ENCODE measurements around the gene TAGLN2.
"Not testable (repeated sequence)": the region's sequence is repeated elsewhere in the genome, so short reads cannot be mapped to it uniquely, and the experiment has no call there.

Gene TAGLN2

GRCh38 chr1:159913451-159914192 is 11.7 kb downstream of the TAGLN2 start:
- in situ Hi-C loops (cut with MboI; ENCODE audit: low pct_unique_long_range_greater_than_20kb, low sequenced_read_pairs), result no loop called here
- DNase-seq, result no peak

DNA sequence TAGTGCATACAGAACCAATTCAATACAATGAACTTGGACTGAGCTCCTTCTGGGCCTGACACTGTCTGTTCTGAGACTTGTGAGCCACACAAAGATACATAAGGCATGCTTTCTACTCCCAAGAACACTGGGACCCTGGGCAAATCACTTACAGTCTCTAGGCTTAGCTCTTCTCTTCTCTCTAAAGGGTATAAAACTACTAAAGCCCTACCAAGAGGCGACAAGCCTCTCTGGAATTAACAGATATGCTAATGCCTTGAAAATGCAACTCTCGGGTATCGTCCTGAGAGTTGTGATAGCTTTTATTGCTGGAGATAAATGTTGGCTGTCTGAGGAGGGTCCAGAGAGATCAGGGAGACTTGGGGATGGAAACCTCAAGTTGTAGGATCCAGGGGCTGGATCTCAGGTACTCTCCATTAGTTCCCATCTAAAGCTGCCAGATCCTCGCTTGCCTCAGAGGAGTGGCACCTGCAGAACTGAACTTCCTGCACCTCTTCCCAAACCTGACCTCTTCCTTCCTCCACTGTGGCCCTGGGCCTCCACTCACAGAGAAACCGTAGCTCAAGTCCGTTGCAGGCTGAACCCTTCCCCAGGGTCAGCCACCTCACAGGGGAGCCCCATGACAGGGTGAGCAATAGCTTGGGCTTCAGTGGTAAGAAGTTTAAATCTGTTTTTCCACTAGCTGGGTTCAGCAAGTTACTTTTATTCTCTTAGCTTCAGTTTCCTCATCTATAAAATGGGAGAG is 13.8 kb downstream of the TAGLN2 start:
- DNase-seq, result no peak

GRCh38 chr1:159908031-159908940 is 17.0 kb downstream of the TAGLN2 start:
- in situ Hi-C loops (cut with MboI; ENCODE audit: low pct_unique_long_range_greater_than_20kb, low sequenced_read_pairs), result no loop called here
- no peak for DNase-seq

More for the DNA sequence above, 13.8 kb downstream of the TAGLN2 start:
- in situ Hi-C loops (cut with MboI; ENCODE audit: low pct_unique_long_range_greater_than_20kb, low sequenced_read_pairs), result no loop called here

DNA sequence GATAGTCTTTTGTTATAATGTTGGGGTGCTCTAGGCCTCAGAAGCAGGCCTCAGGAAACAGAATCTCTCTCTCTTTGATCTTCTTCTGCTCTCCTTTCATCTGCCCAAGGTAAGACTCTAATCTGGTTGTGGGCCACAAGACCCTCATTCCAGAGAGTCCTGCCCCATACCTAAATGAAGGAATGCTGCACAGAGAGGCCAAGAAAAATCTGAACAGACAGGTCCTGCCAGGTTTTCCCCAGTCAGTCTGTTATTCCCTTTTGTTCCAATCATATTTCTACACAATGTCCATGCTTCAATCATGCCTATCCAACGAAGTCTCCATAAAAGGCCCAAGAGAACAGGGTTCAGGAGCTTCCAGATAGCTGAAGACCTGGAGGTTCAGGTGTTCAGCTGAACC is 18.3 kb downstream of the TAGLN2 start:
- in situ Hi-C loops (cut with MboI; ENCODE audit: low pct_unique_long_range_greater_than_20kb, low sequenced_read_pairs), result no loop called here
- DNase-seq, result no peak

- in situ Hi-C loops (cut with MboI; ENCODE audit: low pct_unique_long_range_greater_than_20kb, low sequenced_read_pairs); DNase-seq: not testable (repeated sequence)
Measured at GRCh38 chr1:159904036-159904435, 21.3 kb downstream of the TAGLN2 start.

GRCh38 chr1:159902541-159902940 is 22.8 kb downstream of the TAGLN2 start:
- in situ Hi-C loops (cut with MboI; ENCODE audit: low pct_unique_long_range_greater_than_20kb, low sequenced_read_pairs), result no loop called here
- no peak for DNase-seq

GRCh38 chr1:159900755-159901360 is 24.4 kb downstream of the TAGLN2 start:
- in situ Hi-C loops (cut with MboI; ENCODE audit: low pct_unique_long_range_greater_than_20kb, low sequenced_read_pairs), result no loop called here
- DNase-seq, result no peak

- in situ Hi-C loops (cut with MboI; ENCODE audit: low pct_unique_long_range_greater_than_20kb, low sequenced_read_pairs), result no loop called here
- no peak for DNase-seq
Measured at GRCh38 chr1:159900086-159900680, 25.1 kb downstream of the TAGLN2 start, which contains the start of gene CFAP45. CFAP45 (minus strand) TSS chr1:159900165; CDS start chr1:159900098, 67 bp downstream.

GRCh38 chr1:159899634-159900033 is 25.7 kb downstream of the TAGLN2 start:
- not testable (repeated sequence) for DNase-seq
- in situ Hi-C loops (cut with MboI; ENCODE audit: low pct_unique_long_range_greater_than_20kb, low sequenced_read_pairs), result loop anchor here (10.0 kb wide), 1 partner anchor 105 kb away; no protein-coding TSS in a partner anchor

DNA sequence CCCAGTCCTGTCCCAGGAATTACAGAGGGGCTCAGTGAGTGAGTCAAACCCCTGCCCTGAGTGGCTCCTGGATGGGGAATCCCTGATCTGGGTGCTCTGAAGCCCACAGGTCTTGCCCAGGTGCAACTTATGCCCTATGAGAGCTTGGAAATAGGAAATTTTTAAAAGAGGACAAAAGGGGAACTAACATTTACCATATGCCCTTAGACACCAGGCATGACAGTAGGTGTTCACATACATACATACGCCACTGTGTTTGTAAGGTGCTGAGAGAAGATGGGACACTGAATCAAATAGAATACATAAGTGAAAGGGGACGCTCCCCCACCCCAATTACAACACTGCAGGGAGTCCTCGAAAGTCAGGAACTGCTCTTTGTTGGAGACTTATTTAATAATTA is 26.8 kb downstream of the TAGLN2 start:
- no peak for DNase-seq
- in situ Hi-C loops (cut with MboI; ENCODE audit: low pct_unique_long_range_greater_than_20kb, low sequenced_read_pairs), result loop anchor here (10.0 kb wide), 1 partner anchor 104 kb away; no protein-coding TSS in a partner anchor

DNA sequence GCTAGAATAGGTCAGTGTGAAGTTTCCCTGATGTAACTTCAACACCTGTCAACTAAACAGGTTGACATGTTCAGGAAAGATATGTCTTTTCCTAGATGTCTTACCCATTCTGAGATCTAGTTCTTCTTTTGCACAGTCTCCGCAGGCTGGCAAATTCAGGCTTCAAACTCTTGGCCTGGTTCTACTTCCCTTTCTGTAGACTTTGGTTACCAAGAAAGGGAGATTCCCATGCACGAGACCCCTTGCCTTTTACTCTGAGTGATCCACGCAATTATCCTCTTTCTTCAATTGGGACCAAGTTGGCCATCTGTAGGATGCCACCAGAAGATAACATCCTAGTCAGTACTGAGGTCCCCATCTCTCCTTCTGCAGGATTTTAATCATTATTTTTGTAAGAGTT is 27.3 kb downstream of the TAGLN2 start:
- in situ Hi-C loops (cut with MboI; ENCODE audit: low pct_unique_long_range_greater_than_20kb, low sequenced_read_pairs), result loop anchor here (10.0 kb wide), 1 partner anchor 103 kb away; no protein-coding TSS in a partner anchor

GRCh38 chr1:159896546-159896930 is 28.8 kb downstream of the TAGLN2 start:
- DNase-seq, result no peak
- in situ Hi-C loops (cut with MboI; ENCODE audit: low pct_unique_long_range_greater_than_20kb, low sequenced_read_pairs), result loop anchor here (10.0 kb wide), 1 partner anchor 102 kb away; no protein-coding TSS in a partner anchor

More for the DNA sequence above, 27.3 kb downstream of the TAGLN2 start:
- no peak for DNase-seq

DNA sequence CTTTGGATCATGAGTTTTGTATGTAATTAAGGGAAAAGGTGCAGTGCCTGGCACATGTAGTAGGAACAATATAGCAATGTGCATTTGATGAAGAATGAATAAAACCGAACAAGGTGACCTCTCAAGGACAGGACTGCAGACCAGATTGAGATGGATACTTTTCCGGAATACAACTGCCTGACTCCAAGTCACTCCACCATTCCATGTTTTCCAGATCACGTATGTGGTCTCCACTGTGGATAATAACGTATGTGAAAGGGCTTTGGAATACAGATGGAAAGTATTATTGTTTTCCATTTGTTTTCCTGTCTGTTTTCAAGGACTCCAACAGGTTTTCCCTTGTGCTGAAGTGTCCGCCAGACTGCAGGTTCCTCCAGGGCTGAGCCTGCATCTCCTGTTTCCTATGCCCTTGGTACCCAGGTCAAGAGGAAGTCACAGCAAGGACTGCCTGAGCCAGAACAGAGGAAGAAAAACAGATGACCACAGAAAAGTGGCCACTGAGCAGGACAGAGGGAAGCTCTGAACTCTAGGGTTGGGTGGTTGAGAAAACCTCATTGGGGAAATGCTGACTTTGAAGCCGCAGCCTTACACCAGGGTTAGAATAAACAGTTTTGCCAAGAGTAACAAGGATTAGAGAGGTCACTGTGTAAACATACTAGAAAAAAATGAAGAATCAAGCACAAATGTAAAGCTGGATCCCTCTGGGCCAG is 29.3 kb downstream of the TAGLN2 start:
- in situ Hi-C loops (cut with MboI; ENCODE audit: low pct_unique_long_range_greater_than_20kb, low sequenced_read_pairs), result loop anchor here (10.0 kb wide), 1 partner anchor 101 kb away; no protein-coding TSS in a partner anchor
- no peak for DNase-seq

DNA sequence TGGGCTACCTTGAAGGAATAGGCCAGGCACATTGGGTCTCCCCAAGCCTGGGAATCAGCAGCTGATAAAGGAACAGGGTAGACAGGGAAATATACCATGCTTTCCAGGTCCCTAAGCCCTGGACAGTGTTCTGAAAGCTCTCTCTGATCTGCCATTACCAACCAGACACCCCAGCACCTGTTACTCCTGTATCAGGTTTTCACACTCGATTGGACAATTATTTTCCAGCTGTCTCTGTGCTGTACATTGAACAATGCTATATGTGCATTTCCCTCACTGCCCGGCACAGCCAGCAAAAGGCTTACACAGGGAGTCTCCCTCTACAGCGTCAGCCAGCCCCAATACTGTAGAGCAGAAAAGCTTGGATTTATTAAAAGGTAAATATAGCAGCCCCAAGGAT is 30.0 kb downstream of the TAGLN2 start:
- no peak for DNase-seq
- in situ Hi-C loops (cut with MboI; ENCODE audit: low pct_unique_long_range_greater_than_20kb, low sequenced_read_pairs), result loop anchor here (10.0 kb wide), 1 partner anchor 100 kb away; no protein-coding TSS in a partner anchor

DNA sequence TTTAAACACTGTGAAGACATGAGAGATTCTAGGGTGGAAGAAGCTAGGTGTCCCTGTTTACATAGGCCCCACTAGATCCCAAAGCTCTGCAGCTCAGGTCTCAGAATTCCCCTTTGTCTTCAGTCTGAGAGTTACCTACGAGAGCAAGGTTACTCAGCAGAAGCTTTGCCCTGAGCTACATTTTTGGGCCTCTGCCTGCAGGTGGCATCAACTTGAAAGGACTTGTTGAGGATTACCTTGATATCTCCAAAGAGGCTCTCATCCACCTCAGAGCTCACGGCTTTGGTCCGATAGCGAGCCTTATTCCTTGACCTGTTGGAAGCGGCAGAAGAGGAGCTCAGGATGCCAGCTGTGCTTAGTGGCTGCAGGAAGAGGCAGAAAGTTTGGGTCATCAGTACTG is 32.4 kb downstream of the TAGLN2 start:
- DNase-seq, result no peak
- in situ Hi-C loops (cut with MboI; ENCODE audit: low pct_unique_long_range_greater_than_20kb, low sequenced_read_pairs), result loop anchor here (10.0 kb wide), 1 partner anchor 98 kb away; no protein-coding TSS in a partner anchor

- peak; percentile 79 for DNase-seq
- in situ Hi-C loops (cut with MboI; ENCODE audit: low pct_unique_long_range_greater_than_20kb, low sequenced_read_pairs), result loop anchor here (10.0 kb wide), 1 partner anchor 97 kb away; no protein-coding TSS in a partner anchor
Measured at GRCh38 chr1:159891275-159892157, 33.8 kb downstream of the TAGLN2 start.

DNA sequence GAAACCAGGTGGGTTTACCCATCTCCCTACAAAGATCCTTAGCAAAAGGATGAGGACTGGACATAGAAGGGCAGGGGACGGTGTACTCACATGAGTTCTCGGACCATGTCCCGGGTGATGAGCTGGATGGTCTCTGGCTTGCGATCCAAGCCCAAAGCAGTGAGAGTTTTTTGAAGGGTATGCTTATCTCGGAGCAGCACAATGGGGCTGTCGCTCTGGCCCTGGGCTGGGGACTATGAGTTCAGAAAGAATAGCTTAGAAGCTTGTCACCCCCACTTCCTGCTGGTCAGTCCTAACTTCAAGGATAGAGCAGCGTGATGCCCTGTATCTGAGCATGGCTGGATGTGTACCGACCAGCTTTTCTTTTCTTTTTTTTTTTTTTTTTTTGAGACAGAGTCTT is 34.9 kb downstream of the TAGLN2 start:
- in situ Hi-C loops (cut with MboI; ENCODE audit: low pct_unique_long_range_greater_than_20kb, low sequenced_read_pairs), result loop anchor here (10.0 kb wide), 1 partner anchor 96 kb away; no protein-coding TSS in a partner anchor
- DNase-seq, result no peak

Data from KBM-7 (cell line).